GM21825 (cell line): Measurements from ENCODE around the gene SARS1.
A peak's percentile ranks its signal among the peaks of the same experiment; 100 is the strongest.

ENCODE experiments used
- ATAC-seq: cut with Tn5 transposase; IDR thresholded peaks from one replicate; pipeline ENCODE4 v1.9.1; 2021; ENCODE audit warnings: mild to moderate bottlenecking, moderate library complexity; ENCODE audit not compliant: unreplicated experiment

Gene SARS1

GRCh38 chr1:109248797-109249629 lies 35.3 kb downstream of the SARS1 start, which contains the start of gene CELSR2:
Gene CELSR2, plus strand, starts transcription at chr1:109249539. Its CDS starts 541 bp downstream, at chr1:109250080.
- peak; percentile 84 for ATAC-seq

DNA sequence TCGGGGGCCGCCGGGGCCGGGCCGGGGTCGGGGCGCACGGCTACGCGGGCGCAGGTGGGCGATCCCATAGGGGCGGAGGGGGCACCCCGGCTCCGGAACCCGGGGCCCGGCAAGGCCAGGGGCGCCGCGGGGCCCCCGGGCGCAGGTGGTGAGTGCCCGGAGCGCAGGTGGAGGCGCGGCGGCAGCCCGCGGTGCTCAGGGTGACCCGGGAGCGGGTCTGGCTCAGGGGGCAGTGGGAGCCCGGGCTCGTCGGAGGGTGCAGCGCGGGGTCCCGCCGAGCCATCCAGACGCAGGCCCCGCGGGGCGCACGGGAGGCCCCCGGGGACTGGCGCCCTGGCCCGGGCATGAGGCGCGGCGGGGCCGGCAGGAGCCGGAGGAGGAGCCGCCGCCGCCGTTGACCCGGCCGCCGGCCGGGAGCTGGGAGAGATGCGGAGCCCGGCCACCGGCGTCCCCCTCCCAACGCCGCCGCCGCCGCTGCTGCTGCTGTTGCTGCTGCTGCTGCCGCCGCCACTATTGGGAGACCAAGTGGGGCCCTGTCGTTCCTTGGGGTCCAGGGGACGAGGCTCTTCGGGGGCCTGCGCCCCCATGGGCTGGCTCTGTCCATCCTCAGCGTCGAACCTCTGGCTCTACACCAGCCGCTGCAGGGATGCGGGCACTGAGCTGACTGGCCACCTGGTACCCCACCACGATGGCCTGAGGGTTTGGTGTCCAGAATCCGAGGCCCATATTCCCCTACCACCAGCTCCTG lies 36.1 kb downstream of the SARS1 start:
- peak; percentile 22 for ATAC-seq

- ATAC-seq = no peak
These were observed 36.9 kb downstream of the SARS1 start for GRCh38 chr1:109250454-109251276.

GRCh38 chr1:109251277-109252166 lies 37.8 kb downstream of the SARS1 start:
- no peak for ATAC-seq

- no peak for ATAC-seq
These were observed 38.6 kb downstream of the SARS1 start for GRCh38 chr1:109252167-109252892.

GRCh38 chr1:109252893-109253802 lies 39.4 kb downstream of the SARS1 start:
- no peak for ATAC-seq

DNA sequence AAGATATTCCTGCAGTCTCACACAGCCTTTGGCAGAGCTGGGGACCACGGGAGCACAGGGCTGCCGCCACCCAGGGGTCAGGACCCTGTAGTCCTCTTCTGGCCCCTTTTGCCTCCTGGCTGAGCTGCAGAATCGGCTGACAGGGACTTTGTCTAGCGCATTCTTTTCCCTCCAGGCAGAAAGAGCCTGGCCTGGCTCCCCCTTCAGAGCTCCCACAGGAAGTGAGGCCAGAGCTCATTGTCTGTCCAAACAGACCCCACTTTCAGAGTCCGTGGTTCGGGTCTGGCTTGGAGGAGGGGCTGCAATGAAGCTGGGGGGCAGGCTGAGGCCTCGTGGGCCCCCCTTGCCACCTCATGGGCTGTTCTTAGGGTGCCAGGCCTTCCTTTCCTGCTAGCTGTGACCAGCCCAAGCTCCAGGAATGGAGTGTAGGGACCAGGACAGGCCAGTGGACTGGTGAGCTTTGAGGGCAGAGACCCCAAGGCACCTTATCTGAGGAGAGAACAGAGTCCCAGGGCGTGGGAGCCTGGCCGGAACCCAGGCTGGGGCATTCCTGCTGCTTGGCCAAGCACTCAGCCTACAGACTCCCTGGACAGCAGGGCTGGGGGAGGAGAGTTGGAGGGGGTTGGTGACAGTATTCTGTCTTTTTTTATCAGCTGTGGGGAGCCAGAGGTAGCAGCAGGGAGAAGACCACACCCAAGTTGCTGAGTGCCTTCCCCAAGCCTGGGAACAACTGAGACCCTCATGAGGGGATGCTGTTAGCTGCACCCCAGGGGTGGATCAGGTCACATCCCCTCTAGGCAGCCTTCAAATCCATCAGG lies 40.3 kb downstream of the SARS1 start:
- ATAC-seq = no peak

DNA sequence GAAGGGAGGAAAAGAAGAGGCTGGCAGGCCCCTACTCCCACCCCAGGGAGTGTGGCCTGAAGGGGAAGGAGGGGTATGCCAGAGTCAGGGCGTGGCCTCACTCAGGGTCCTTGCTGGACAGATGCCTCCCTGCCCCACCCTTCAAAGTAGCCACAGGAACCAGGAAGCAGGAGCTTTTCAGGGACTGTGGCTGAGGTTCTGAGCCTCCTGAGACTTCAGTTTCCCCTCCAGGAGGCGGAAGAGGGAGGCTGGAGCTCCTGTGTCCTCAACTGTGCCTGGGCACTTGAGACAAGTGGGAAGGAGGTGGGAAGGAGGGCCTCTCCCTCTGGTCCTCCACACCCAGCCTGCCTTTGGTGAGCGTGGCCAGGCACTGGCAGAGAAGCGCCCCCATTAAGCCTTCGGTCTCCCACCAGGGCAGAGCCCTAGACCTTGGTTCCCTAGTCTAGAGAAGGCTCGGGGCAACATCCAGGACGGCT lies 40.9 kb downstream of the SARS1 start:
- ATAC-seq = no peak

DNA sequence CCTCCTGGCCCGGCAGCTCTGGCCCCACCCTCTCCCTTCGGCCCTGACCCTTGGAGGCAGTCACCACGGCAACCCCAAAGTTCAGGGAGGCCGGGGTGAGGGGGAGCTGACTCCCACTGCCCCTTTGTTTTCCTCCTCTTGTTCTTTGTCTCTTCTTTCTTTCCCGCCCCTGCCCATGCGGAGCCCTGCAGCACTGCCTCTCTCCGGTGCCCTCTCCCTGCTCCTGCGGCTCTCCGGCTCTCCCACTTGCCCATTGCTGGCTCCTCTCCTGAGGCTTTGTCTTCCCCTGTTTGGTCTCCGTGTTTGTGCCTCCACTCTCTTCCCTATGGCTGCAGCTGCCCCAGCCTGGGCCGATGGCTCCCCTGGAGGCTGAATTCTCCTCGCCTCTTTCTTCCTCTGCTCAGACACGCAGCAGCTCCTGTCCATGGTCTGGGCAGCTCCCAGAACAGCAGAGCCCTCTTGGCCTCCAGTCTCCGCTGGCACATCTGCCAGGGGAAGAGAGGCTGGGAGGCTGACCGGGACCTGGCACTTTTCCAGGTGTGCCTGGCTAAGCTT lies 41.5 kb downstream of the SARS1 start:
- no peak for ATAC-seq

DNA sequence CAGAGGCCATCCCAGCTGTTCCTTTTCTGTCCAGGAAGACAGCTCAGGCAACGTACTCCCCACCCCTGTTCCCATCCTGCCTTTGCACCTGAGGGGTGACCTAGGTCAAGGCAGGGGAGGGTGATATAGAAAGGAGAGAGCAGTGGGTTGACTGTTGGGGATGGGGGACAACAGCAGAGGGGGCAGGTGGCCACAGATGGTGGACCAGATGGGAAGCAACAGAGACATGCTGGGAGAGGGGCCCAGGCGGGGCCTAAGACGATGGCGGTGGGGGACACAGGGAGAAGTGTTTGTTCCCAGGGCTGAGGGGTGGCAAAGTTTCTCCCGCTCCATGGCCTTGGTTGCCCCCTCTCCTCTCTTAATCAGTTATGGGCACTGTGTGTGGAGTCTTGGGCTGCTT lies 42.0 kb downstream of the SARS1 start:
- ATAC-seq = no peak

- no peak for ATAC-seq
These were observed 42.4 kb downstream of the SARS1 start for GRCh38 chr1:109256085-109256484.

DNA sequence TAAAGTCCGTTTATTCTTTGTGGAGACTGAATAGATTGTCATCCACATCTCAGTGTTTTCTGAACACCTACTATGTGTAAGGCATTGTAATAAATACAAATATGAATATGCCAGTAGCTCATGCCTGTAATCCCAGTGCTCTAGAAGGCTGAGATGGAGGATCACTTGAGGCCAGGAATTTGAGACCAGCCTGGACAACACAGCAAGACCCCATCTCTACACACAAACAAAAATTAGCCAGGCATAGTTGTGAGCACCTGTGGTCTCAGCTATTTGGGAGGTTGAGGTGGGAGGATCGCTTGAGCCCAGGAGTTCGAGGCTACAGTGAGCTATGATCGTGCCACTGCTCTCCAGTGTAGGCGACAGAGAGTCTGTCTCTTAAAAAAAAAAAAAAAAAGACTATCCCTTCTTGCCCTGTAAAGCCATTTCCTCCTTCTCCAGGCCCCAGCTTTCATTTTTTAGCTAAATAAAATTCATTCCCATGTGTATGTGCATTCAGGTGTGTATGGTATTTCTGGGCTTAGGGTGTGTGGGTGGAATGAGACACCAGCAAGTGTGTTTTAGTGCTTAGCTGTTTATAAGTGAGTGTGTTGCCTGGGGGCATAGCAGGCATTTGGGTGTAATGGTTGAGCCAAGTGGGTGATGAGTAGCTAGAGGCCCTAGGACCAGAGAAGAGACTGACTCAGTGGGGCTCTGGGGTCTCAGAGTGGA lies 43.4 kb downstream of the SARS1 start:
- no peak for ATAC-seq

- ATAC-seq = no peak
These were observed 44.1 kb downstream of the SARS1 start for GRCh38 chr1:109257682-109258421.

- no peak for ATAC-seq
These were observed 45.1 kb downstream of the SARS1 start for GRCh38 chr1:109258481-109259466.
